ENCODE data around the gene FYB1.

The FYB1 gene

GRCh38 chr5:39203951-39204350 is 15.4 kb downstream of the FYB1 start:
- no peak for DNase-seq (ENCODE audit: low spot score)

DNA sequence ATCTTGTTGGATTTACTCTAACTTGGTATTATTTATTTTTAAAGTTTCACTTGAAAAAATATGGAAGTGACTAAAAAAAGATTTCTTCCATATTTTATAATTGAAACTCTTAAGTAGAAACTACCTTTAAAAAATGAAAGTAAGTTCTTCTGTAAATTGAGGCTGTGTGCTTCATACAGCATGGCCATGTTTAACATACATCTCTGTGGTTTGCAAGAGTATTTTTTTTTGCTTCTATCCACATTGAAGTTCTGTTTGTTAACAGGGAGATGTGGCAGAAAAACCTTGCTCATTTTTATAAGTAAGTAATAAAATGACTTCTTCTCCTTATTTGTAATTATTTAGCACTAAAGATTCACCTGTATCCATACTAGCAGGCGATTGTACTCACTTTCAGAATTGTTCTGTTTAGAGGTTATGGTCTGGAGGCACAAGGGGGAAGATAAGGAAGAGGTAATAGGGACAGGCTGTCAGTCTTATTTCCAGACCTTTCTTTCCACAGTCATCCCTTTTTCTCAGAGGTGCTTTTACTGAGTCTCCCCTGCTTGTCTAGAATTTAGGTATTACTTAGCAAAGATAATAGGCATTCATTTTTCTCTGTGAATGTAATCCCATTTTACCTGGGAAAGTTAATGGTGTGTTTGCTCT is 16.0 kb downstream of the FYB1 start:
- DNase-seq (ENCODE audit: low spot score), result no peak

GRCh38 chr5:39202597-39203274 is 16.6 kb downstream of the FYB1 start:
- no peak for DNase-seq (ENCODE audit: low spot score)

DNA sequence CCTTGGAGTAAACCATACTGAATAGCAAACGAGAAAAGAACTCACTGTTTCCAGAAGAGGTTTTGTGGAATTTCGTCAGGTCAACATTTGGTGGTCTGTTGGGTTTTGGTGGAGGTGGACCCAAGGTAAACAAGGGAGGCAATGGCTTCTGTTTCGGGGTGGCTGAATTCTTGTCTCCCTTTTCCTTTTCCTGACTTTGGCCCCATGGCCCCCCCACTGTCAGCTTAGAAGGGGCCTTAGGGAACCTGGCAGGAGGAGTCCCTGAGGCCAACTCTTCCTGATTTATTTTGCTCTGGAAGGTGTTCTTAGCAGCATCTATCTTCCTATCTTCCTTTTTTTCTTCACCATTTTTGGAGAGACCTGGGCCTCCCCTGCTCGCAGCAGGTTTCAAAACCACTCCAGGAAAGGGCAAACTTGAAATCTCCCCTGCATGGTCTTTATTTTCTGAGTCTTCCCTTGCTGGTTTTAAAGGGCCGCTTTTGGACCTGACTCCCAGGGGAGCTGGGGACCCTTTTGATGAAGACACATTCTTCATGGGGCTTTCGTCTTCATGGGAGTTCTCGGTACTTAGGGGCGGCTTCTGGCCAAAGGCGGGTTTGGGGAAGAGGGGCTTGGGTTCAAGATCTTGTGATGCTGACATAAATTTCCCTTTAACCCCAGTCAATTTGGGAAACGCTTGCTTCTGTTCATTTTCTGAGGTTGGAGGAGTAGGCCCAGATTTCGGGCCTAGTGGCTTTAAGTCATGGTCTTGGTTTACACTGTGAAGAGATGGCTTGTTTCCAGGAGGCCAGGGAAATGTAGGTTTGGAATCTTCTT is 17.4 kb downstream of the FYB1 start:
- no peak for DNase-seq (ENCODE audit: low spot score)

DNA sequence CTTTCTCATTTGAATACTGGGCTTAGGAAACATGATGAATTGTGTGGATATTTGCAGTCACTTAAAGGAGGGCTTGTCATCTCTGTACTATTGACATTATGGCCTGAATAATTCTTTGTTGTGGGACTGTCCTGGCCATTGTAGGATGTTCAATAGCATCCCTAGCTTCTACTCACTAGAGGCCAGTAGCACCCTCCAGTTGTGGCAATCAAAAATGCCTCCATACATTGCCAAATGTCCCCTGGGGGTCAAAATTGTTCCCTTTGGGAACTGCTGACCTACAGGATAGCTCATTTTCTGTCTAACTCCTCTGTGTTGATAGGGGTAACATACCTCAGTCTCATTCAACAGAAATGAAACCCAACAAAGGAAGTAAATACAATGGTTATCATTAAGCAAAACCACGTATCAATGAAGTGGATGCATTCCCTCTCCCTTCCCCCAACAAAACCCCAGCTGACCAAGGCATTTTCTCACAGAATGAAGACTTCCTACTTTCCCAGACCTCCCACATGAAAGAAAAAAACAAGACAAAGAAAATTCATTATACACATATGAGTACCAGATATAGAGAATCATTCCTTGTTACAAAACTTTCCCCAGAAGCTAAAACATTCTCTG is 18.1 kb downstream of the FYB1 start:
- DNase-seq (ENCODE audit: low spot score), result no peak

DNA sequence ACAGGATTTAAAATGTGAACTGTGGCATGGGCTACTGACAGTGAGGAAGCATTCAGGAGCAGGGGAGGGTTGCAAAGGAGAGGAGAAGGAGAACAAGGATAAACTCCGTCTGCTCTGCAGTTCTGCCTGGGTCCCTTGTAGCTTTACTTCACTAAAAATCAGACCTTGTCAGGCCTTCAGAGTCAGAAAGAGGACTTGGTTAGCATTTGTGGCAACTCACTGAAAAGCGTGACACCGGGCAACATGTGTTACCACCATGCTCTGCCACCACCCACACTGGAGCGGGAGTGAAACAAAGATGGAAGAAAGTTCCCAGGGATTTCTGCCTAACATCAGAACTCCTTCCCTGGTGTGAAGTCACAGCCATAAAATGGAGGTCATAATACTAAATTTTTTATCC is 19.3 kb downstream of the FYB1 start:
- no peak for DNase-seq (ENCODE audit: low spot score)

DNA sequence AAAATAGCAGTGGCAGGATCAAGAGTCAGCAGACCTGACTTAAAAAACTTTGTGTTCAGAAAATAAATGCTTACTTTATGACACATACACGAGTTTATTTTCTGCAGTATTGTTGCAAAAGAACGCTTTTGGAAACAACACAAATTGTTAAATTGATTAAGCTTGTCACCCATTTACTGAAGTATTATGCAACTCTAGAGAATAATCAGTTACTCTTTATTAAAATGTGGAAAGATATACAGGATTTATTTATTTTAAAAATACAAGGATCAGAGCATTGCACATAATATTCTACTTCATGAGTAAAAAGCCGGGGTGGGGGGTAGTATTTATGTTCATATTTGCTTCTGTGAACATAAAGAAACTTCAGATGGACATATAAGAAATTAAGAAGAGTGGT is 20.0 kb downstream of the FYB1 start:
- DNase-seq (ENCODE audit: low spot score), result no peak

GRCh38 chr5:39198127-39198526 is 21.2 kb downstream of the FYB1 start:
- no peak for DNase-seq (ENCODE audit: low spot score)

DNA sequence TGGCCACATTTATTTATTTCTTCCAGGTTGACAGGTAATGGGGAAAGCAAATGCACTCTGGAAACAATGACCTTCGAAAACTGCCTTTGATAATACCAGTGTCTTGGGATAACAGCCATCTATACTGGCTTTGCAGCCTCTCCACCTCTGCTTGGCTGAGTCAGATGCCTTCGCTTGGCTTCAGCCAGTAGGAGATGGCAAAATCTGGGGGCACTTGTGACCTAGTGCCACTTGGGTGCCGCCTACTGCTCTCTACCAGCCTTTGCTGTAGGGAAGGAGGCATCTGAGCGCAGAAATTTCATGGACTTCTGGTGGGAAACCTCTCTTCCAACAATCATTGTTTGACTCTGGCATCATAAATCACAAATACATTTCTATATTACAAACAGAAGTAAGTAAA is 21.8 kb downstream of the FYB1 start:
- DNase-seq (ENCODE audit: low spot score), result no peak

DNA sequence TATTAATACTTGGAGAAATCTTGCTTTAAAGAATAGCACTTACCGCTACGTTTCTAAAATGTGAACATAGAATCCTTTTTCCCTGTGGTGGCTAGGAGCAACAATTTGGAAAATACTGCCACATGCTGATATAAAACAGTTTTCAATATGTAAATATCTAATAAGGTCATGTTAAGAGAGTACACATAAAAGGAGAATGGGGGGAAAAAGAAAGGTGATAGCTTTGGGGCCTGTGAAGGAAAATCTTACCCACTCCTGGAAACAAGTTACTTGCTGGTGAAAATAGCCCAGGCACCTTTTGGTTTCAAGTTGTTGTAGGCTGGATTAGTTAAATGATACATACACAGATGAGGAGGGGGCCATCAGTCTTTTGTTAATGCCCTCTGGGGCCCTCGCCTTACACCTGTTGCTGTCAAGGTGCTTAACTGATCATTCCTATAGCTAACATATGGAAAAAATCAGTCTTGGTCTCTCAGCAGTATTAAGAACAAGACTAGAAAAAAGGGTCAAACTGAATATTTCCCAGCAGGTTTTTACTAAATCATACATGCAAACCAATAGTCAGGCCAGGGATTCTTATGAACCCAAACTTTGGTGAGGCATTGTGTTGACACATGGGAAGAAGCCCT is 24.1 kb downstream of the FYB1 start:
- DNase-seq (ENCODE audit: low spot score), result no peak

DNA sequence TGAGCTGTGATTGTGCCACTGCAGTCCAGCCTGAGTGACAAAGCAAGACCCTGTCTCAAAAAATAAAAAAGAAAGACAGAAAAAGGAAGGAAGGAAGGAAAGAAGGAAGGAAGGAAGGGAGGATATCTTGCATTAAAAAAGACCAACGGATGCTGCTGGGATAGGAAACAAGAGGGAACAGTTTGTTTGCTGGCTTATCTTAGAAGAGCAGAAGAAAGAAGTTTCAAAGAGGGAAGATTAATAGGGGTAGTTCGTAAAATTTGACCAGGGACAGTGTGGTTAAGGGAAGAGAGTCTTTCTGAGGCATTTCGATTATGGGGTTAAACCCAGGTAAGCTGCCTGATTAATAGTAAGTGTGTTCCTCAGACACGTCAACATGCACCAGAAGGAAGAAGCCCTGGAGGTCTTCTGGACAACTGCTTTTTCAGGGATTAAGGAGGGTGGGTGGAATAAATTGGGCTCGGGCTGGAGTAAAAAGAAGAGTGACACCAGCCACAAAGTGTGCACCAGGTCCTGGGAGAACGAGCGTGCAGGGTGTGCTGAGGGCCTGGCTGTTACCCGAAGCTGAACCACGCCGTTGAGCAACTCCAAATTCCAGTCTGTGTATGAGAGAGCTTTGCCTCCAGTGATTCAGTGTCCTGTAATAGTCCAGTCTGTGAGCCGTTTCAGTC is 24.8 kb downstream of the FYB1 start:
- no peak for DNase-seq (ENCODE audit: low spot score)

- DNase-seq (ENCODE audit: low spot score), result no peak
Measured at GRCh38 chr5:39193553-39194465, 25.6 kb downstream of the FYB1 start.

DNA sequence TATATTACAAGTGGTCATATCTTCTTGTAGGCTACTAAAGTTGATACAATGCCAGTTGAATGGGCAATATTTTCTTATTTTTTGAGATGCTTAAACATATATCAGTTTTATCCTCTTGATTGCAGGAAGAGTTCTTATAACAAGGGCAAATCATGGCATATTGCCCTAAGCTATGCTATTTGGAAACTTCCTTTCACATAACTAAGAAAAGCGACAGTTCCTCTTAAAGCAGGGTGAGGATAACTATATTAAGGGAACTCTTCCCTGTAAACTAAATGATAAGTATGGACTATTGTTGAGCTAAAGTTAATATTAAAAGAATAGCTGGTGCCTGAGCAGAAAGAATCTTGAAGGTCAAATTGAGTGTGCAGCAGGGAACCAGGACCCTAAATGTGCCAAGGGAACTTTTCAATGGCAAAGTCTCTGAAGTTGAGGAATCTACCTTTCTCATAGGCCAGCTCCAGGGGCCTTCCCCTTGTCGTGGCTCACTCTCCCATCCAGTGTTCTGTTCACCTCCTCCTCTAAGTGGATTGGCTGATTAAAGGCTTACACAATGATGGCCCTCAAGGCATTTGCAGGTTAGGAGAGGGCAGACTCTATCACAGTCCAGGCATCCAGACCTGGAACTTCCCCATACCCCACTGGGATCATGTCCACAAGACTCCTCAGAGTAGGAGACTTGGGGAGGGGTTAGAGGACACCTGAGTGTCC is 26.8 kb downstream of the FYB1 start:
- DNase-seq (ENCODE audit: low spot score), result no peak

DNA sequence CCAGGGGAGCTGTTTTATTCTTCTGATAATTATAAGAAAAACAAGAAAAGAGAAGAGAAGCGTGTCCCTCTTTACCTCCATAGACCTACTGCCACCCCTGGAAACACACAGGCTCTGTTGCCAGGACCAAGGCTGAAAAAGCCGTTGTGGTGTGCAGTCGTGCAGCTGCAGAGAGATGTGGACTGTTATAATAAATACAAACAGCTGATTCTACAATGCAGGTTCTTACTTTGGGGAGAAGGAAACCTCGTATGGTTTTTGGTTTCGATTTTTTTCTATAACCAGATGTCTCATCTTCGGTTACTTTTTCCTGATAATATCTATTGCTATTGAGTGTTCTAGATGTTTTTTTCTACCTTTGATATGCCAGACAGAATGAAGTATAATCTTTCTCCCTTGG is 28.1 kb downstream of the FYB1 start:
- DNase-seq (ENCODE audit: low spot score), result no peak

- DNase-seq (ENCODE audit: low spot score), result no peak
Measured at GRCh38 chr5:39190311-39191102, 28.9 kb downstream of the FYB1 start.

DNA sequence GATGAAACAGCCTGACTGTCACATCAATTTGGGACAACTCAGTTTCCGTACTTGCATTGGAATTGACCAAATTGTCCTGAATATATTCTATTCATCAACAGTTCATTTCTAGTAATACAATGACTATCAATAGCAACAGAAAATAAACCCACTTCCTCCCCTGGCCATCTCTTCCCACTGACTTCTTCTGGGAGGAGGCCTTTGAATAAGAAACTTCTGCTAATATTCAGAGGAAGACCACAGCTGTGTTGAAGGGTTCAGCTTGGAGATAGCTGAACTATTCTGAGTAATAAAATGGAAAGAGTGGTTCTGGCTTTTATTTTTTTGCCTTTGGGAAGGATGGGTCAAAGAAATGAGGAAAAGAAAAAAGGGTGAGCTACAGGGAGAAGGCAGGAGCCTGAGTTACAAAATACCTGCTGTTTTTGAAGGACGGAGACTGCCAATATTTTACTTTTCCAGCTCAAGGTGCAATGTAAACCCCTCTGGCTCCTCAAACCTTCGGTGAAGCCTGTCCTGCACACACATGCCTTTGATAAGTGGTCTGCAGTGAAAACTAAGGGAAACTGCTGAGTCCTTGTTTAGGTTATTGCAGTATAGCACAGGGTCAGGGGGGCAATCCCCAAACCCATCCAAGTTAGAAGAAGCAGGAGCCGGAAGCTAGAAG is 29.9 kb downstream of the FYB1 start:
- no peak for DNase-seq (ENCODE audit: low spot score)

GRCh38 chr5:39187831-39188731 is 31.3 kb downstream of the FYB1 start:
- DNase-seq (ENCODE audit: low spot score), result no peak
